H1 (cell line): ENCODE results near the gene CNGA2.

Experiments used
- RAD21 ChIP-seq, 2 experiments: IDR thresholded peaks in 1 of 2; conservative IDR thresholded peaks in 1 of 2; 2 replicates each; pipeline ENCODE4 v1.6.1; 2011; ENCODE audit warnings: low read depth in 2 of 2, low read length in 2 of 2, improper control_type of control experiment in 1 of 2, inconsistent platforms in 1 of 2, mild to moderate bottlenecking in 1 of 2, moderate library complexity in 1 of 2
- SIN3A ChIP-seq, 2 experiments: IDR thresholded peaks in 1 of 2; conservative IDR thresholded peaks in 1 of 2; 2 replicates each; pipeline ENCODE4 v1.6.1; 2011 to 2012; ENCODE audit warnings: low read length in 2 of 2, improper control_type of control experiment in 1 of 2, low read depth in 1 of 2, mild to moderate bottlenecking in 1 of 2
- TAF1 ChIP-seq: IDR thresholded peaks from 2 replicates; pipeline ENCODE4 v1.6.1; 2011; ENCODE audit warnings: mild to moderate bottlenecking, low read depth, low read length
- YY1 ChIP-seq: IDR thresholded peaks from 2 replicates; pipeline ENCODE4 v1.6.1; 2011; ENCODE audit warnings: low read depth, mild to moderate bottlenecking, low read length

DNA sequence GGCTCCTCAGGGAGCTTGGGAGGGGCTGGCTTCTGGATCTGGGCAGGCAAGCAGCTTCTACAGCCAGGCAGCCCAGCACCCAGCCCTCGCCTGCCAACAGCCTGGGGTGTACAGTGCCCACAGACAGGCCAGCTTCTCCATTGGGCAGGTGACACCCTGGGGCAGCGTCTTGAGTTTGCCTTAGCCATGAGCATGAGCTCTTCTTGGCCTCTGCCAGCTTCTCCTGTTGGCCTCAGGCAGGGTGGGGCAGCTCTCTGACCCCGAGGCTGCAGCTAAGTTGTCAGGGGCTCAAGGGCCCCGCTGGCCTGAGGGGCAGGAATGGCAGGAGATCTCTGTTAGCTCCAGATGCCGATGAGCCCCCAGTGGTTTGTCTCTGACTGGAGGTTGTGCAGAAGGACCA, 7.8 kb upstream of the CNGA2 start:
- TF ChIP-seq YY1 (no peak), TAF1 (no peak), SIN3A (conservative IDR thresholded peaks at IDR 0.05 in 1 of 2, IDR thresholded peaks at IDR 0.05 in 1 of 2; ENCODE audit: low read depth in 1 of 2, low read length in 2 of 2) (no peak), RAD21 (IDR thresholded peaks at IDR 0.05 in 1 of 2, conservative IDR thresholded peaks at IDR 0.05 in 1 of 2; ENCODE audit: low read depth in 2 of 2, low read length in 2 of 2) (no peak)
